ENCODE data around the gene MCOLN1. TPM values are rescaled to one million over a fixed set of nuclear protein-coding genes. Genes with fewer than 3 reads are reported as not detected.
A peak's percentile ranks its signal among the peaks of the same experiment; 100 is the strongest.

Gene MCOLN1
- total RNA-seq, 2 donors from 2014 or later: 11.4 to 17.0 TPM

DNA sequence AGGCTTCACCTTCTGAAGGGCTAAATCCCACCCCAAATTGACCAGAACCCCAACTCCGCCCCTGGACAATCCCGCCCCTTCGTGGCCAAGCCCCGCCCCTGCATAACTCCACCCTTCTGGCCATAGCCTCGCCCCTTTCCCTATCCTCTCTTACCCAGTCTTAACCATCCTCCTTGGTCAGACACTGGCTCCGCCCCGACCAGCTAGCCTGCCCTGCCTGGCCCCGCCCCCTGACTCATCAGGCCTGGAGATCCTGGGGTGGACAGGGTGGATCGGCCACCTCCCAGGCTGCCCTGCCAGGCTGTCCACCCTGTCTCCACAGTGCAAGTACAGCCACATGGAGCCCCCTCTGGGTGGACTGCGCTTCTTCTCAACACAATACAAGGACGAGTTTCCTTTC is 14.5 kb upstream of the MCOLN1 start:
- peaks cover 15% of the 10 kb centered on the region for H3K27me3 Mint-ChIP-seq
- DNase-seq: no peak
- no peak overlapping the region for H3K4me3 Mint-ChIP-seq
- peaks cover 5% of the 10 kb centered on the region for H3K4me1 Mint-ChIP-seq
- H3K36me3 Mint-ChIP-seq (ENCODE audit: low read depth): no peaks in the 10 kb centered on the region
- ATAC-seq: peak; percentile 30
- no peak overlapping the region for H3K27ac Mint-ChIP-seq
- peaks cover 4% of the 10 kb centered on the region for H3K9me3 ChIP-seq (ENCODE audit: control insufficient read depth, low read length, poor library complexity, severe bottlenecking)

DNA sequence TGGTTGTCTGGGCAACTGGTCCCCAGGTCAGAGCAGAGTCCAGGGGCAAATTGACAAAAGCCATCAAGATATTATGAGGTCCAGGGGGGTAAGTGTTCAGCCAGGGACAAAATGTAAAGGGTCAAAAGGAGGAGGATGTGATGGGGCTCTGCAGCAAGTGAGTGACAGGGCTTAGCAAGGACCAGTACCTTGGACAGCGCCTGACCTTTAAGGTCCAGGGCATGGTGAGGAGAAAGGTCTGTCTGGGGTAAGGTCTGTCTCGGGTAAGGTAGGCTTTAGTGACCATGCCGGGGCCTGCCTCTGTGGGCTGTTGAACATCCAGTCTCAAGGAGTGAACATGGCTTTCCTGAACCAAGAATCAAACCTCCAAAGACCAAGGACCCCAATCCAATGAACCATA is 12.8 kb upstream of the MCOLN1 start:
- Mint-ChIP-seq H3K4me1 (peaks cover 5% of the 10 kb centered on the region), H3K27me3 (peaks cover 14% of the 10 kb centered on the region), H3K4me3 (no peak overlapping the region), H3K36me3 (ENCODE audit: low read depth) (no peaks in the 10 kb centered on the region), H3K27ac (no peak overlapping the region)
- no peak for ATAC-seq
- DNase-seq: no peak
- H3K9me3 ChIP-seq (ENCODE audit: control insufficient read depth, low read length, poor library complexity, severe bottlenecking): peaks cover 4% of the 10 kb centered on the region

DNA sequence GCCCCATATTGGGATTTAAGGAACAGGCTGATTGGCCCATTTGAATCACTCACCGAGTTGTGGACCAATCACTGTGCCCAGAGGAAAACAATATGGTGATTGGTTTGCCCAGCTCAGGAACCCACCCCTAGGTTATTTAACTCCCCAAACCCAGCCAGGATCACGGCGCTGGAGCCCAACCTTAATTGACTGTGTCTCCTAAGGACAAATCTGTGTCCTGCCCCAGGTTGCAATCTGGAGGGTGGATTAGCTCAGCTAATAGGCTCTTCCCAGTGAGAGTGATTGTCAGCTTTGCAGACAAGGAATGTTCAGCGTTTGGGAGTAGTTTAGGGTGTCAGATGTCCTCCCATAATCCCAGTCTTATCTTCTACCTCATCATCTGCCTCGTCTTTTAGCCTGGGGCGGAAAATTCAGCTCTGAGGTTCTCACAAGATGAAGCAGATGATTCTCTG is 10.0 kb upstream of the MCOLN1 start:
- H3K27me3 Mint-ChIP-seq: peaks cover 25% of the 10 kb centered on the region
- H3K4me3 Mint-ChIP-seq: no peak overlapping the region
- H3K27ac Mint-ChIP-seq: no peak overlapping the region
- peaks cover 4% of the 10 kb centered on the region for H3K9me3 ChIP-seq (ENCODE audit: control insufficient read depth, low read length, poor library complexity, severe bottlenecking)
- peaks cover 14% of the 10 kb centered on the region for H3K4me1 Mint-ChIP-seq
- ATAC-seq (no peak), DNase-seq (no peak)
- H3K36me3 Mint-ChIP-seq (ENCODE audit: low read depth): peaks cover 4% of the 10 kb centered on the region

DNA sequence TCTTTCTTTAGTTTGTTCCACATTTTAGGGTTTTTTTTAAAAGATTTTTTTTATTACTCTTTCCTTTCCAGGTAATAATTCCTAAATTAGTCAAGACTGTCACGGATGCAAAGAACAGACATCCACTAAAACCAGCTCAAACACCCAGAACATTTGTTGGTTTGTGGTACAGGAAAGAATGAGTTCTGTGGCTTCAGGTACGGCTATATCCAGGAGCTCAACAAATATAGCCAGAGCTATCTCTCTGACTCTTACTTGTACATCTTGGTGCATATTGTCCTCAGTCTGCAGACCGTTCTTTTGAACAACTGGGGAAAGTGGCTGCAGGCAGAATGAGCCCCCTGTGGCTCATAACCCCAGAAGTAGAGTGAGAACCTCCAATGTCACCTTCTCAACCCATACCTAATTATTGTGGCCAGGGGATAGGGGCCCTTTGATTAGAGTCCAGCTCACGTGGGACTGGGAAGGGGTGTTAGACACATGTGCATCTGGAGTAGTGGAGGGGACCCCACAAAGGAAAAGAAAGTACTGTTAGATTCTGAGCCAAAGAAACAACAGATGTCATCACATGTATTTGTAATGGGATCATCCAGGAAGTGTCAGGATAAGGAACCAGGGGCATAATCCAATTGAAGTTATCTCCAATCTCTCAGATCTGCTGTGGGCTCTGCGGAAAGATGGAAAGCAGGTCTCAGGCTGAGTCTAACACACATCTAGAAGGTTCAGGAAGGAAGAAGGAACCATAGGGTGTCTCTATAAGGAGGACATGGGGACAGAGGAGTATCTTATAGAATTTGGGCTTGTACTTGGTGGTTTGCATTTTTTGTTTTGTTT is 8.4 kb upstream of the MCOLN1 start:
- no peak for DNase-seq

DNA sequence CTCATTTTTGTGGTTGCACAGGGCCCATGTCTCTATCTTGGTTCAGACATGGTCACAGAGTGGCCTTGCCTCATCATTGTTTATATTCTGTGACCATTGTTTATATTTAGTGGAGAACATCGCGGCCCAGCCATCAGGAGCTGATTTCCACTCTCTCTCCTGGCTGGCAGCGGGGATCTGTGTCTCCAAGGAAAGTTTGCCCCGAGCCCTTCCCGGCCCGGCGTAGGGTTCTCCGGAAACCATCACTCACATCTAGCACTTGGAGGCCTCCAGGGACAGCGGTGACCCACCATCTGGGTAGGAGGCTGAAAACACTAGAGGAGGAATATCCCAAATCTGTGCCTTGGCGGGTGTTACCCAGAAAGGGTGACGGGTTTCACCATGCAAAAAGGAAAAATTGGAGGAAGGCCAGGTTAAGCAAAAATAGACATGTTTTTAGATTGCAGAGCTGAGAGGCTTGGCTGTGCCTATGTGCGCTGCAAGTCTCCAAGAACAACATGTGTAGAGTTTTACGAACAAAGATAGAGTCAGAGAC is 7.2 kb upstream of the MCOLN1 start:
- no peak for ATAC-seq
- no peak for DNase-seq
- H3K27me3 Mint-ChIP-seq: peaks cover 25% of the 10 kb centered on the region
- H3K4me1 Mint-ChIP-seq: peaks cover 21% of the 10 kb centered on the region
- peaks cover 4% of the 10 kb centered on the region for H3K36me3 Mint-ChIP-seq (ENCODE audit: low read depth)
- peak overlapping the region; percentile 92 for H3K4me3 Mint-ChIP-seq
- peak overlapping the region; percentile 60 for H3K27ac Mint-ChIP-seq
- peaks cover 3% of the 10 kb centered on the region for H3K9me3 ChIP-seq (ENCODE audit: control insufficient read depth, low read length, poor library complexity, severe bottlenecking)

More for the DNA sequence above, 8.4 kb upstream of the MCOLN1 start:
- Mint-ChIP-seq H3K4me3 (peak overlapping the region; percentile 92), H3K27ac (no peak overlapping the region), H3K27me3 (peaks cover 25% of the 10 kb centered on the region), H3K4me1 (peaks cover 21% of the 10 kb centered on the region), H3K36me3 (ENCODE audit: low read depth) (peaks cover 4% of the 10 kb centered on the region)
- ATAC-seq: no peak
- peaks cover 4% of the 10 kb centered on the region for H3K9me3 ChIP-seq (ENCODE audit: control insufficient read depth, low read length, poor library complexity, severe bottlenecking)

DNA sequence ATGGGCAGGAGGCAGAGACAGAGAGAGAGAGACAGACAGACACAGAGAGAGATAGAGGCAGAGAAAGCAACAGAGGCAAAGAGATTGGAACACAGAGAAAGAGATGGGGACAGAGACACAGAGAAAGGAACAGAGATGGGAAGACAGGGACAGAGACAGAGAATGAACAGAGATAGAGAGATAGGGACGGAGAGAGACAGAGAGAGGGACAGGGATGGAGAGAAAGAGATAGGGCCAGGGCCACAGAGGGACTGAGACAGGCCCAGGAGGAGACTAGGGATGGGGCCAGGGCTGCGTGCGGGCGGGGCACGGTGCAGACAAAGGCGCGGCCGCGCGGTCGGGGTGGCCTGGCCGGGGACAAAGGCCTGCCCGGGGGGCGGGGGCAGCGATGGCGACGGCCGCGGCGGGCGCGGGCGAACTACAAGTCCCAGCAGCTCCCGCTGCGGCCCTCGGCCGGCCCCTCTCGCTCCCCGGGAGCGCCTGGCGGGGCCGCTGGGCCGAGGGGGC is 6.7 kb upstream of the MCOLN1 start, which contains the start of gene ZNF358:
Gene ZNF358 (plus strand): TSS at position 459 of the 507 bp plus-strand sequence. CDS start 3,140 bp downstream, outside the sequence.
- peaks cover 25% of the 10 kb centered on the region for H3K27me3 Mint-ChIP-seq
- H3K4me3 Mint-ChIP-seq: peak within 1 kb of the TSS; percentile 92
- DNase-seq: no peak
- peaks cover 4% of the 10 kb centered on the region for H3K36me3 Mint-ChIP-seq (ENCODE audit: low read depth)
- peak within 1 kb of the TSS; percentile 60 for H3K27ac Mint-ChIP-seq
- ATAC-seq: peak; percentile 73
- no peaks in the 10 kb centered on the region for H3K9me3 ChIP-seq (ENCODE audit: control insufficient read depth, low read length, poor library complexity, severe bottlenecking)
- H3K4me1 Mint-ChIP-seq: peaks cover 21% of the 10 kb centered on the region

DNA sequence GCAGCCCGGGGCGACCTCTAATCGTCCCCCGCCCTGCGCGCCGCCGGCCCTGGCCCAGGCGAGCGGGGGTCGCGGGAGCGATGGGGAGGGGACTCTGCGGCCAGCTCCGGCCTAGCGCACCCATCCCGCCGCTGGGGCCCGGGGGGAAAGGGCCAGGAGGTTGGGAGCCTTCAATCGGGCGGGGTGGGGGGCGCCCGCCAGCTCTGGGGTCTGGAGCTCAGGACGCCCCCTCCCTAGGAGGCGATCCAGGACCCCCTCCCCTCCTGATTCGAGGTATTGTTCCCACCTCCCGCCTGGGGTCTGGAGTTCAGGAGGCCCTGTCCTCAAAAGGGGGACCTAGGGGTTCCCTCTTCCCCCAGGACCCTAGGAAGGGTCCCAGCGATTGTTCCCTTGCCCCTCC is 6.1 kb upstream of the MCOLN1 start:
- Mint-ChIP-seq H3K27ac (peak overlapping the region; percentile 54), H3K4me1 (peaks cover 21% of the 10 kb centered on the region), H3K36me3 (ENCODE audit: low read depth) (peaks cover 4% of the 10 kb centered on the region), H3K27me3 (peaks cover 25% of the 10 kb centered on the region), H3K4me3 (peak overlapping the region; percentile 83)
- ATAC-seq (no peak), DNase-seq (no peak)
- H3K9me3 ChIP-seq (ENCODE audit: control insufficient read depth, low read length, poor library complexity, severe bottlenecking): no peaks in the 10 kb centered on the region

DNA sequence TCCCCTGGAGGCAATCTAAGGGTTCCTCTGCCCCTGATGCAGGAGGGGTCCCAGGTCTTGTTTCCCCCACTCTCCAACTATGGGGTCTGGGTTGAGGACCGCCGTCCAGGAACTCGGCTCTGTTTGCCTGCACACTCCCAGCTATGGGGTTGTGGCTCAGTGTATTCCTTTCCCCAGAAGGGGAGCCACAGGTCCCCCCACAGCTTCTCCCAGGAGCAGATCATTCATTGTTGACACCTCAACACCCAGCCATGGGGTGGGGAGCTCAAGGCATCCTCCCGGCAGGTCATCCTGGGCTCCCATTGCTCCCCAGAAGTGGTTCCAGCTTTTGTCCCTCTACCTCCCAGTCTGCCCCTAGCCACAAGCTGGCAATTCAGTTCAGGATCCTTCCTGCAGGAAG is 5.5 kb upstream of the MCOLN1 start:
- Mint-ChIP-seq H3K36me3 (ENCODE audit: low read depth) (peaks cover 4% of the 10 kb centered on the region), H3K27ac (peak overlapping the region; percentile 54), H3K4me1 (peaks cover 23% of the 10 kb centered on the region), H3K4me3 (peak overlapping the region; percentile 83), H3K27me3 (peaks cover 25% of the 10 kb centered on the region)
- no peak for ATAC-seq
- no peak for DNase-seq
- H3K9me3 ChIP-seq (ENCODE audit: control insufficient read depth, low read length, poor library complexity, severe bottlenecking): no peaks in the 10 kb centered on the region

DNA sequence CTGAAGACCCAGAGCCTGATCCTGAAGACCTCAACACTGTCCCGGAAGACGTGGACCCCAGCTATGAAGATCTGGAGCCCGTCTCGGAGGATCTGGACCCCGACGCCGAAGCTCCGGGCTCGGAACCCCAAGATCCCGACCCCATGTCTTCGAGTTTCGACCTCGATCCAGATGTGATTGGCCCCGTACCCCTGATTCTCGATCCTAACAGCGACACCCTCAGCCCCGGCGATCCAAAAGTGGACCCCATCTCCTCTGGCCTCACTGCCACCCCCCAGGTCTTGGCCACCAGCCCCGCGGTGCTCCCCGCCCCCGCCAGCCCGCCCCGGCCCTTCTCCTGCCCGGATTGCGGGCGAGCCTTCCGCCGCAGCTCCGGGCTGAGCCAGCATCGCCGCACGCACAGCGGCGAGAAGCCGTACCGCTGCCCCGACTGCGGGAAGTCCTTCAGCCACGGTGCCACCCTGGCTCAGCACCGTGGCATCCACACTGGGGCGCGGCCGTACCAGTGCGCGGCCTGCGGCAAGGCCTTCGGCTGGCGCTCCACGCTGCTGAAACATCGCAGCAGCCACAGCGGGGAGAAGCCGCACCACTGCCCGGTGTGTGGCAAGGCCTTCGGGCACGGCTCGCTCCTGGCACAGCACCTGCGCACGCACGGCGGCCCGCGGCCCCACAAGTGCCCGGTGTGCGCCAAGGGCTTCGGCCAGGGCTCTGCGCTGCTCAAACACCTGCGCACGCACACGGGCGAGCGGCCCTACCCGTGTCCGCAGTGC is 2.9 kb upstream of the MCOLN1 start:
- no peaks in the 10 kb centered on the region for H3K9me3 ChIP-seq (ENCODE audit: control insufficient read depth, low read length, poor library complexity, severe bottlenecking)
- peaks cover 32% of the 10 kb centered on the region for H3K4me1 Mint-ChIP-seq
- H3K36me3 Mint-ChIP-seq (ENCODE audit: low read depth): peaks cover 4% of the 10 kb centered on the region
- no peak overlapping the region for H3K4me3 Mint-ChIP-seq
- H3K27ac Mint-ChIP-seq: no peak overlapping the region
- DNase-seq: no peak
- peaks cover 18% of the 10 kb centered on the region for H3K27me3 Mint-ChIP-seq
- ATAC-seq: no peak

DNA sequence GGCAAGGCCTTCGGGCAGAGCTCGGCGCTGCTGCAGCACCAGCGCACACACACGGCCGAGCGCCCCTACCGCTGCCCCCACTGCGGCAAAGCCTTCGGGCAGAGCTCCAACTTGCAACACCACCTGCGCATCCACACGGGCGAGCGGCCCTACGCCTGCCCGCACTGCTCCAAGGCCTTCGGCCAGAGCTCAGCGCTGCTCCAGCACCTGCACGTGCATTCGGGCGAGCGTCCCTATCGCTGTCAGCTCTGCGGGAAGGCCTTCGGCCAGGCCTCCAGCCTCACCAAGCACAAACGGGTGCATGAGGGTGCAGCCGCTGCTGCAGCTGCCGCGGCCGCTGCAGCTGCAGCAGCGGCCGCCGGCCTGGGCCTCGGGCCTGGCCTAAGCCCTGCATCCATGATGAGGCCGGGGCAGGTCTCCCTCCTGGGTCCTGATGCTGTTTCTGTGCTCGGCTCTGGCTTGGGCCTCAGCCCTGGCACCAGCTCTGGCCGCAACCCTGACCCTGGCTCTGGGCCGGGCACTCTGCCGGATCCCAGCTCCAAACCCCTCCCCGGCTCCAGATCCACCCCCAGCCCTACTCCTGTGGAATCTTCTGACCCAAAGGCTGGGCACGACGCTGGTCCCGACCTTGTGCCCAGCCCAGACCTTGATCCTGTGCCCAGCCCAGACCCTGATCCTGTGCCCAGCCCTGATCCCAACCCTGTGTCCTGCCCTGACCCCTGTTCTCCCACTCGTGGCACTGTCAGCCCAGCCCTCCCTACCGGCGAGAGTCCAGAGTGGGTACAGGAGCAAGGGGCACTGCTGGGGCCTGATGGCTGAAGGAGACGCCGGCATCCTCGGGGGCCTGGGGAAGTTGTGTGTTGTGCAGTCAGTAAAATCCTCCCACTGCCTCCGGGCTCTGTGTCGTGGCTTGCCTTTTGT is 2.0 kb upstream of the MCOLN1 start:
- DNase-seq (no peak), ATAC-seq (no peak)
- peaks cover 29% of the 10 kb centered on the region for H3K4me1 Mint-ChIP-seq
- H3K27ac Mint-ChIP-seq: no peak overlapping the region
- H3K9me3 ChIP-seq (ENCODE audit: control insufficient read depth, low read length, poor library complexity, severe bottlenecking): no peaks in the 10 kb centered on the region
- H3K27me3 Mint-ChIP-seq: peaks cover 10% of the 10 kb centered on the region
- peaks cover 4% of the 10 kb centered on the region for H3K36me3 Mint-ChIP-seq (ENCODE audit: low read depth)
- no peak overlapping the region for H3K4me3 Mint-ChIP-seq

DNA sequence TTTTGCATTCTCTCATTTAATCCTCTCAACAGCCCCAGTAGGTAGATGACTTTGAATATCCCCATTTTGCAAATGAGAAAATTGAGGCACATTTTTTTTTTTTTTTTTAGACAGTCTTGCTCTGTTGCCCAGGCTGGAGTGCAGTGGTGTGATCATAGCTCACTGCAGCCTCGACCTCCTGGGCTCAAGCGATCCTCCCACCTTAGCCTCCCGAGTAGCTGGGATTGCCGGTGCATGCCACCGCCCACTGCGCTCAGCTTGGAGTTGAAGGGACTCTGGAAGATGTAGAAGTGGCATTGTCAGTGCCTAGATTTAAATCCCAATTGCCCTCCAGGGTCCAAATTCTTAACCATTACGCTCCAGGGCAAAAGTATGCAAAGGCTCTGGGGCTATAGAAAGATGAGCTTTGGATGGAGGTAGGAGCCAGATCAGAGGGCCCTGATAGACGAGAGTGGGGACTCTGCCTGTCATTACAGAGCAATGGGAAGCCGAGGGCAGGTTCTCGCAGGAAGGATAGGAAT is 813 bp upstream of the MCOLN1 start:
- ATAC-seq: no peak
- Mint-ChIP-seq H3K36me3 (ENCODE audit: low read depth) (no peaks in the 10 kb centered on the region), H3K27ac (peak overlapping the region; percentile 86), H3K27me3 (peaks cover 5% of the 10 kb centered on the region), H3K4me3 (peak overlapping the region; percentile 94), H3K4me1 (peaks cover 24% of the 10 kb centered on the region)
- DNase-seq: no peak
- no peaks in the 10 kb centered on the region for H3K9me3 ChIP-seq (ENCODE audit: control insufficient read depth, low read length, poor library complexity, severe bottlenecking)

Data from T-helper 17 cell (primary cell).